Posterior cingulate gyrus (tissue), 11 donors: ENCODE measurements around the gene SMYD3.

ENCODE experiments used
- DNase-seq, 10 donors: peaks; one replicate each; pipeline versions ENCODE4 v3.0.0 to v3.0.0-alpha.2; 2020 to 2021; ENCODE audit warnings: mixed read lengths in 3 of 10
- intact Hi-C: fragments of 100-400 bp; cut with DNase I; formaldehyde crosslinking; loops from one replicate; pipeline ENCODE4 v1.15.1; 2023

SMYD3 gene

GRCh38 chr1:246012341-246012740, 494.7 kb downstream of the SMYD3 start:
- intact Hi-C loops, result loop anchor here (5.0 to 10.0 kb wide), 3 partner anchors 105 to 440 kb away; no protein-coding TSS in a partner anchor
- no peak for DNase-seq

DNA sequence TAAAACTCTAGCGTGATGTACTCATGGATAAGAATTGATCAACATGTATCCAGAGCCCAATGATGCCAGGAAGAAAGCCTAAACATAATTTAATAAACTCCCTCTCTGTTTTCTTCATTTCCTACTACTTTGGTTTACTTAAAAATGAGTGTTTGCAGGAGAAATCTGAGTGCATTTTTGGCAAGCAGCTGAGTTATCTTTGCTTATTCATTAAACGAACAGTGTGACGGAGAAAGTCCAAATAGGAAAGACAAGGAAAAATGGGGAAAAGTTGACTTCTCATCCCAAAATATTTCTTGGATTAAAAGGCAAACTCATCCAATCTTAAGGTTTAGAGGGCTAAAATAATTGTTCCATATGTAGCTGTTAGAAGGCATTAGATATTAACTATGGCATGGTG, 496.7 kb downstream of the SMYD3 start:
- DNase-seq, result no peak
- intact Hi-C loops, result loop anchor here (5.0 to 10.0 kb wide), 3 partner anchors 107 to 442 kb away; no protein-coding TSS in a partner anchor

GRCh38 chr1:246008363-246008831, 498.7 kb downstream of the SMYD3 start:
- peak in 1 of 10 donors; percentile 23 for DNase-seq
- intact Hi-C loops, result no loop called here

- no peak for DNase-seq
- intact Hi-C loops, result no loop called here
Observed at GRCh38 chr1:246005067-246005466, 502.0 kb downstream of the SMYD3 start.

DNA sequence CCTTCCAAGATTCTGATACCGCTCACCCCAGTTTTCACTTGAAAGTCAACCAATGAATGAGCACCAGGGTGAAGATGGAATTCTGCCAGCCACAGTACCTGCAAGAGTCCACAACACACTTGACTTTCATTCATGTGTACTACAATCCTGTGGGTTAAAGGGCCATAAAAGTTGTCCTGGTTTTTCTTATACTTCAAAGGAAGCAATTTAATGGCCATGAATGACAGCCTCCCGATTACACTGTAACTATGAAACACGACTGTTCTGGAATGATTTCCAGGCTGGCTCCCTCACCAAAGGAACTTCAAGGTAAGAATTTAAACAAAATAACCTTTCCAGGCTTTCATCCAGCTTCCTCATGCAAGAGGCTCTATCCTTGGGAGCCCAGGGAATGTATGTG, 502.8 kb downstream of the SMYD3 start:
- DNase-seq, result no peak
- intact Hi-C loops, result no loop called here

GRCh38 chr1:246003442-246003730, 503.7 kb downstream of the SMYD3 start:
- DNase-seq, result no peak
- intact Hi-C loops, result loop anchor here (1.0 kb wide), 1 partner anchor 849 kb away; the partner anchor contains the start of gene KIF26B

DNA sequence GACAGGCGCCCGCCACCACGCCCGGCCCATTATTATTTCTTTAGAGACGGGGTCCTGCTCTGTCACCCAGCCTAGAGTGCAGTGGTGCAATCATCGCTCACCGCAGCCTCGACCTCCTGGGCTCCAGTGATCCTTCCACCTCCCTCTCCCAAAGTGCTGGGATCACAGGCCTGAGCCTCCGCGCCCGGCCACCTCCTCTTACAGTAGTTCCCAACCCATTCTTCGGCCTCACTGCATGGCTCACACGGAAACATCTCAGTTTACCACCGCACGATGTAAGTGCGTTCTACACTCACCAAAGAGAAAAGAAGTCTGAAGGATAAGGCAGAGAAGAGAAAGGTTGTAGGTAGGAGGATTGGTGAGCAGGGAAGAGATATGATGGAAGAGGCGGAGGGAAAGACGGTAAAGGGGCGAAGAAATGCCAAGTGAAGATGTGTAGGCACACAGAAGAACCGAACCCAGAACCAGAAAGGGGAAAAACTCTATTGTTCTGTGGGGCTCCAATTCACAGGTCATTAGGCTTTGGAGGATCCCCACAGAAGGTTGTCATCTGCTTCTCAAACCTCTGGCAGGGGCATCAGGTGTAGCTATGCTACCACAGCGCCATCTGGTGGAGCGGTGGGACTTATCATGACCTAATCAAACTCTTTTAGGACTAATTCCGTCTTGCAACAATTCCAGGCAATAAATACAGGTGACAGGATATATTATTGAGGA, 504.2 kb downstream of the SMYD3 start:
- peak; percentile 52 to 97 (median 87) for DNase-seq
- intact Hi-C loops, result loop anchor here (1.0 kb wide), 1 partner anchor 849 kb away; the partner anchor contains the start of gene KIF26B

GRCh38 chr1:246001837-246002230, 505.2 kb downstream of the SMYD3 start:
- DNase-seq, result no peak

DNA sequence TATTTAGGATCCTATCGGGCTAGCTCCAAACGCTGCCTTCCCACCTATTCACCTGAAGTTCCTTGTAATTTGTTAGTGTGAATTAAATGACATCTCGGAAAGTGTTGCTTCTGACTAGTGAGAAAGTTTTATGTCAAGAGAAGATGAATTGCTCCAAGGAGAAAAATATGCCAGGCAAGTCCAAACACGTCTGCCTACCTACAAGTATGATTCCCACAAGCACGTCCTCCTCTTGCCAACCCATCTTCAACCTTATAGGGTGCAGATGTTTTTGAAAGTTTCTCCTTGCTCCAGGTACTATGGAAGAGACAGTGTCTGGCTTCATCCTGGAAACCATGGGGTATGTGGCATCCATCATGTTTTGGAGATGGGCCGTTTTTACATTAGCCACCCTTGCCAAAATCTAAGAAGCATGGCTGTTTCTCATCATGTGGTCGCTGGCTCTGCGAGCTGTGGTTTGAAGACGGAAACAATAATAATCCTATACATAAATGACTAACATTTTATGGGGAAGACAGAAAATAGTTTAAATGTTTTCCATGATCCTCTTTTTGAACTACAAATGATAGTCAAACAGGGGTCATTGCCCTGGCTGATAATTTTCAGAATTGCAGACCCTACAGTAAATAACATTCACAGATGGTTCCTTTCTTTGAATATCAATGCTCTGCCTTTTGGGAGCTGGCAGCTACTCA, 505.8 kb downstream of the SMYD3 start:
- intact Hi-C loops, result no loop called here
- DNase-seq, result no peak

More at GRCh38 chr1:246001837-246002230, 505.2 kb downstream of the SMYD3 start:
- intact Hi-C loops, result no loop called here

- intact Hi-C loops, result no loop called here
- DNase-seq, result no peak
Observed at GRCh38 chr1:246000638-246001015, 506.5 kb downstream of the SMYD3 start.

GRCh38 chr1:245999697-246000637, 507.1 kb downstream of the SMYD3 start:
- DNase-seq, result no peak
- intact Hi-C loops, result no loop called here

DNA sequence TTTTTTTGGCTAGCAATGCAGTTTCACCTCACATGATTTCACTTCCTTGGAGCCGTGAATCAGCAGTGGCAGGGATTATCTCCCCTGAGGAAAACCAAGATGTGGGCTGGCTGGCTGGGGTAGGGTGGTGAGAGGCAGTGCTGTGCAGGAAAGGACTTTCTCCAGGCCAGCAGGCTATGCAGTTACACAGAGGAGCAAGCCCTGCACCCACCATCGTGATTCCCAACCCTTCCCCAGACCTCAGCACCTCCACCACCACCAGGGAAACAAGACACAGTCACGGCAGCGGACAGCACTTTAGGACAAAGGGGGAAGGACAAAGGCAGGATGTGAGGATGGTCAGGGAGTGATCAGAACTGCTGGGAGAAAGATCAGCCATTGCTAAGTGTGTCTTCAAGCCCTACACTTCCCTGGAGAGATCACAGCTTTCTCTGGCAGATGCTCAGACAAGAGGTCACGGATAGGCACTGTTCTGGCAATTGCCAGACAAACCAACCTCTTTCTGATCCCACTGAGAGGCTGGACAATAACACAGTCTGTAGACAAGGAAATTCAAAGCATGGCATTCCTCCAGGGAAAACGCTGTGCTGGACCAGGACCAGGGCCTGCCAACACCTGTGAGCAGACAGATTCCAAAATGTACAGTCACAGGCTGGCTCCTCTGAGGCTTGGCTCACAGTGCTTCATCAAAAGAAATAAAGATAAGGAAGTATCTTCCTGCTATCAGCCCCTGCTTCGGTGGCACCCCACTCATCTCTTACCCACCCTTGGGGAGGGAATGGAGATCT, 509.4 kb downstream of the SMYD3 start:
- intact Hi-C loops, result no loop called here
- DNase-seq, result no peak

- intact Hi-C loops, result no loop called here
- no peak for DNase-seq
Observed at GRCh38 chr1:245996811-245997210, 510.3 kb downstream of the SMYD3 start.

DNA sequence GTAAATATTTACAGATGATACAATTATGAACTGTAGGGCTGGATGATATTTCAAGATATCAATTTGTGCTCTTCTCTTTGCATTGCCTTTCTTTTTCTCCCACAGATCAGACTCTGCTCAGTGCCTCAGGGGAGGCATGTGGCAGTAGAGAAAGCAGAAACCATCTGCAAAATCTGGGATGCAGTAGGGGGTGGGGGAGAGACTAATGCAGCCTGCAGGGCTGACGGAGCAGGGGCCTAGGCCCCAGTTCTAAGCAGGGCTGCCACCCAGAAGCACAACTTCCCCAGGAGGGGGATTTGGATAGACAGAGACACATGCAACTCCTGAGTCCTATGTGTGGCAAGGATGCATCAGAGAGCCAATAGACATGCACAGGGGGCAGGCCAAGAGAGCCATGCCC, 511.6 kb downstream of the SMYD3 start:
- no peak for DNase-seq
- intact Hi-C loops, result no loop called here

GRCh38 chr1:245991266-245991665, 515.8 kb downstream of the SMYD3 start:
- DNase-seq, result no peak
- intact Hi-C loops, result no loop called here

DNA sequence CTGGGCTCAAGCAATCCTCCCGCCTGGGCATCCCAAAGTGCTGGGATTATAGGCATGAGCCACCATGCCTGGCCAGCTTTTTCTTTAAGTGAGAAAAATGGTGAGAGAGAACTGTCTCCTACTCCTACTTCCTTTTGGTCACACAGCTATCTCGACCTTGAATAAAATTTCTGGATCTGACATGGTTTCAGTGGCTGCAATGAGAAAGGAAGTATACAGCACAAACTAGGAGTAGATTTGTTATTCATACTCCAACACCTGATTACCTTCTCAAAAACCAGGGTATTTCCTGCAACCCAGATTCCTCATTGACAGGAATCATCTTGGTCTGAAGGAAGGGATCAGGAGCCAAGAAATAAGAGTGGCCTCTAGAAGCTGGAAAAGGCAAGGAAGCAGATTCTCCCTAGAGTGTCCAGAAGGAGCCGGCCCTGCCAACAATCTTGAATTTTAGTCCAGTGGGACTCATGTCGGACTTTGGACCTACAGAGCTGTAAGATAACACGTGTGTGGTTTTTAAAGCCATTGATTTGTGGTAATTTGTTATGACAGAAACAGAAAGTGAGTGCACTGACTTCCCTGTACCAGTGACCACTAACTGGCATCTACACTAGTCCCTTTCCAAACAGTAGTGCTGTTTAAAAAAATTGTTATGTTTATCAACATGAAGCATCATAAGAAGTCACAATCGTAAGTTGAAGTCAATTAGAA, 516.6 kb downstream of the SMYD3 start:
- no peak for DNase-seq
- intact Hi-C loops, result no loop called here

DNA sequence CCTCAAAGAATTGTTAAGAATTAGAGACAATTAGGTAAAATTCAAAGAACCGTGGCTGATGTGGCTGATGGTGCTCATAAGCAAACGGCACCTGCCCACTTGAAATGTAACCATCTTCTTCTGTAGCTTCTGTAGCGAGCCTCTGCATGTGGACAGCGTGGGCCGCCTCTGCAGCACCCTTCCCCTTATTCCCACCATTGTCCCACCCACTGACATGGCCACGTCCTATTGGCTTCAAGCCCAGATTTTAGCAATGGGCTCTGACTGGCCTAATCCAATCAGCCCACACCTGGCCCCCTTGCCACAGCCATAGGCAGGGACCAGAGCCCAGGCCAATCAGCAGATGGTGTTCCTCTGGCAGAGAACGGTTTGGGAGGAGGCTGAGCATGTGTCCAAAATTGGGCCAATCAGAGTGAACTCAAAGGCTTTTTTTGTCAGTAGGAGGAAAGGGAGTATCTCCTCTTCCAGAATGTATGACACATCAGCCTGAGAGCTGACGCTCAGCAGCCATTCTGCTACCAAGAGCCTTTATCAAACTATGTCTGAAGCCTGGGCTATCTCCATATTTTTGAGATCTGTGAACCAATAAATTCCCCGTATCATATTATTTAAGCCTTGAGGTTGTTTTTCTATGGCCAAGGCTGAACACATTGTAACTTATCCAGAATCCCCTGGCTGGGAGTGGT, 518.5 kb downstream of the SMYD3 start:
- intact Hi-C loops, result no loop called here

DNA sequence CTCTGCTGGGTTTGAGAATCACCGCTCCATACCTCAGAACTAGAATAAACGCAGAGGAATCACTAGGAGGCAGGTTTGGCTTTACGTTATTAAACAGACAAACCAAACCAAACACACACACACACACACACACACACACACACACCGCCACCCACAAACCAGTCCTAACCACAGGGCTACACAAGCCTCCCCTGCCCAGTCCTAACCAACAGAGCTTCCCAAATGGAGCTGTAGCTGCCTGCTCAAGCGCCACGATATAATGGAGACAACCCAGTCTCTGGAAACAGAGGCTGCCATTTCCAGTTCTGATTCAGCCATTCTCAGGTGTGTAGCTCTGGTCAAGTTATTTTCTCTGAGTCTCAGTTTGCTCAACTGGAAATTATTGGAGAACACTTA, 519.1 kb downstream of the SMYD3 start:
- DNase-seq, result no peak
- intact Hi-C loops, result no loop called here

More for the DNA sequence above, 518.5 kb downstream of the SMYD3 start:
- no peak for DNase-seq

DNA sequence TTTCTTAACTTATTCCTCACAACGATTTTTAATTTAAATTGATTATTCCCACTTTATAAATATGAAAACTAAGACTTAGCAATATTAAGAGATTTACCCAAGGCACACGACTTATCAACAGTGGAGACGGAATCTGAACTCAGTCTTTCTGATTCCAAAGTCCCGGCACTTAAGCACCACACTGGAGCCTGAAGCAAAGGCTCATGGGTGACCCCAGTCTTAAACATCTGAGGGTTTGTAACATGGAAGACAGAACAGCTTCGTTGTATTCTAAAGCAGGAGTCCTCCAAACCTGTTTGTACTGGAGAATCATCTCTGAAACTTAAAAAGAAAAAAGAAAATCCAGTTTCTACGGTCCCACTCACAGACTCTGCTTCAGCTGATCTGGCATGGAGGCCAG, 519.5 kb downstream of the SMYD3 start:
- intact Hi-C loops, result no loop called here
- DNase-seq, result no peak
